OCI-LY3 (cell line): ENCODE data around the gene ST8SIA2.

Experiments
- H2AFZ ChIP-seq: fragments of 200-600, 300-600 bp; shearing (Covaris generic); 2 replicates; pipeline ENCODE4 v1.6.0; 2014; ENCODE audit warnings: antibody characterized with exemption, low read depth, low read length
- H3K27ac ChIP-seq: fragments of 200-600, 300-600 bp; sonication (generic); 2 replicates; pipeline ENCODE4 v1.5.1; 2014; ENCODE audit warnings: mild to moderate bottlenecking, low read length, moderate library complexity, mixed read lengths
- H3K27me3 ChIP-seq: fragments of 200-600, 300-600 bp; sonication (generic); 2 replicates; pipeline ENCODE4 v1.6.1; 2014; ENCODE audit warnings: low read depth, low read length, mixed read lengths
- H3K36me3 ChIP-seq: fragments of 200-600, 300-600 bp; sonication (generic); replicated peaks from 2 replicates; pipeline ENCODE3; 2014; ENCODE audit warnings: low read depth, low read length, mixed read lengths
- H3K4me1 ChIP-seq: fragments of 300-600, 200-600 bp; sonication (generic); 2 replicates; pipeline ENCODE4 v1.6.1; 2014; ENCODE audit warnings: low read length, mixed read lengths
- H3K4me2 ChIP-seq: fragments of 200-600, 300-600 bp; sonication (generic); 2 replicates; pipeline ENCODE4 v1.6.1; 2014; ENCODE audit warnings: low read length, mixed read lengths
- H3K4me3 ChIP-seq: fragments of 300-600, 200-600 bp; sonication (generic); 2 replicates; pipeline ENCODE4 v1.5.1; 2014; ENCODE audit warnings: antibody characterized with exemption, mild to moderate bottlenecking, low read length, moderate library complexity
- H3K79me2 ChIP-seq: fragments of 300-600, 200-600 bp; shearing (Covaris generic); 2 replicates; pipeline ENCODE4 v1.6.1; 2014; ENCODE audit warnings: mild to moderate bottlenecking, low read length, mixed read lengths
- H3K9ac ChIP-seq: fragments of 300-600, 200-600 bp; shearing (Covaris generic); 2 replicates; pipeline ENCODE4 v1.6.0; 2014; ENCODE audit warnings: mild to moderate bottlenecking, low read length, moderate library complexity
- H3K9me3 ChIP-seq: fragments of 200-600, 300-600 bp; shearing (Covaris generic); 2 replicates; pipeline ENCODE4 v1.6.1; 2014; ENCODE audit warnings: low read length, mixed read lengths; ENCODE audit not compliant: insufficient read depth
- H4K20me1 ChIP-seq: fragments of 200-600, 300-600 bp; sonication (generic); 2 replicates; pipeline ENCODE4 v1.6.1; 2016; ENCODE audit warnings: low read length, mixed read lengths; ENCODE audit not compliant: insufficient read depth
- CTCF ChIP-seq: fragments of 200-600, 300-600 bp; sonication (generic); IDR thresholded peaks from 2 replicates; pipeline ENCODE4 v1.5.1; 2014; ENCODE audit warnings: antibody characterized with exemption, low read length, low read depth
- EZH2phosphoT487 ChIP-seq: fragments of 200-600 bp; shearing (Covaris generic); IDR thresholded peaks from 2 replicates; pipeline ENCODE4 v1.6.1; 2018; ENCODE audit warnings: antibody characterized with exemption, mixed run types, low read depth

The ST8SIA2 gene

GRCh38 chr15:92402751-92403150 is 9.1 kb downstream of the ST8SIA2 start:
- Histone ChIP-seq H3K79me2 (no peaks in the 10 kb centered on the region), H3K4me1 (no peaks in the 10 kb centered on the region), H3K4me2 (no peak overlapping the region), H3K9me3 (no peaks in the 10 kb centered on the region), H4K20me1 (no peaks in the 10 kb centered on the region), H3K27ac (no peak overlapping the region), H2AFZ (no peak overlapping the region), H3K4me3 (no peak overlapping the region), H3K27me3 (peaks cover 25% of the 10 kb centered on the region; the same call in 1 of the 2 replicates), H3K9ac (no peak overlapping the region), H3K36me3 (no peaks in the 10 kb centered on the region)
- TF ChIP-seq CTCF (no peak), EZH2phosphoT487 (no peak)

GRCh38 chr15:92405942-92406341 is 12.3 kb downstream of the ST8SIA2 start:
- H3K4me3 ChIP-seq = no peak overlapping the region
- no peaks in the 10 kb centered on the region for H4K20me1 ChIP-seq
- H3K9me3 ChIP-seq = no peaks in the 10 kb centered on the region
- H3K4me2 ChIP-seq = no peak overlapping the region
- H2AFZ ChIP-seq = no peak overlapping the region
- no peaks in the 10 kb centered on the region for H3K36me3 ChIP-seq
- H3K27me3 ChIP-seq = peaks cover 19% of the 10 kb centered on the region
- H3K9ac ChIP-seq = no peak overlapping the region
- no peaks in the 10 kb centered on the region for H3K79me2 ChIP-seq
- TF ChIP-seq EZH2phosphoT487 = no peak
- no peak for TF ChIP-seq CTCF
- H3K27ac ChIP-seq = no peak overlapping the region
- no peaks in the 10 kb centered on the region for H3K4me1 ChIP-seq

DNA sequence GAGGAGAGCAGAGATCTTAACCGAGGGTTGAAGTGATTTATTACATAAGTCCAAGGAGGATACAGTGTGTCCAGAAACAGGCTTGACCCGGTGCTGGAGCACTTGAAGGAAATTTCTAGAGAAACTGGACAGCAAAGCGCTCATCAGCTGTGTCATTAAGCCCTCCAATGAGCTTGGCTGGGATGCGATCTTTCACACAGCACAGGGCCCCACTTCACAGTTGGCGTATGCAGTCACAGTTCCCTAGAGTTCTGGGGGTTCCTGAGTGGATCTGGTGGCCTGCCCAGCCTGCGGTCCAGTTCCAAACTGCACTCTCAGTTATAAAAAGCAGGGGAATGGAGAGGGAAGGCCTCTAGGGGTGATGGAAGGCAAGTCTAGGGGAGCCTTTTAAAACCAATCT is 13.6 kb downstream of the ST8SIA2 start:
- Histone ChIP-seq H3K4me3 (no peak overlapping the region), H3K79me2 (no peaks in the 10 kb centered on the region), H4K20me1 (no peaks in the 10 kb centered on the region)

DNA sequence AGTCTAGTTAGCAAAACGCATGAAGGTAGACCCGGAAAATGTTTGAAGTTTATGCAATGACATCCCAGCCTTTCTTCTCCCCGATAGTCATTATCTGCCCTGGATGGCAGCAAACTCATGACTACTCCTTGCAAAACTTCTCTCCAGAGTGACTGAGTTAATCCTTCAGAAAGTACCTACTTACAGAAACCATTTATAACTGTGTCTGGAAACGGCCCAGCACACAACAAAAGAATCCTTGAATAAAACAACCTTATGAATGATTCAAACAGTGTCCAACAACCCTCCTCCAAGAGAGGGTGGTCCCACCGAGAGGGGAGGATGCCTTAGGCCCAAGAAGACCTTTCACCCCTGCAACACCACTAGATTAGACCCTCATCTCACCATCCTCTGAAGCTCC is 14.2 kb downstream of the ST8SIA2 start:
- H3K79me2 ChIP-seq = no peaks in the 10 kb centered on the region
- no peak overlapping the region for H3K9ac ChIP-seq
- H3K27me3 ChIP-seq = peaks cover 25% of the 10 kb centered on the region
- H3K4me3 ChIP-seq = no peak overlapping the region
- TF ChIP-seq EZH2phosphoT487 = no peak
- no peak for TF ChIP-seq CTCF
- H4K20me1 ChIP-seq = no peaks in the 10 kb centered on the region
- H3K4me1 ChIP-seq = no peaks in the 10 kb centered on the region
- no peak overlapping the region for H3K27ac ChIP-seq
- H3K36me3 ChIP-seq = no peaks in the 10 kb centered on the region
- H2AFZ ChIP-seq = no peak overlapping the region
- H3K9me3 ChIP-seq = no peaks in the 10 kb centered on the region
- H3K4me2 ChIP-seq = no peak overlapping the region

More for the DNA sequence above, 13.6 kb downstream of the ST8SIA2 start:
- no peak overlapping the region for H3K27ac ChIP-seq
- no peak overlapping the region for H3K4me2 ChIP-seq
- TF ChIP-seq EZH2phosphoT487 (no peak), CTCF (no peak)
- no peak overlapping the region for H2AFZ ChIP-seq
- peaks cover 25% of the 10 kb centered on the region for H3K27me3 ChIP-seq
- H3K4me1 ChIP-seq = no peaks in the 10 kb centered on the region
- H3K9me3 ChIP-seq = no peaks in the 10 kb centered on the region
- no peaks in the 10 kb centered on the region for H3K36me3 ChIP-seq
- H3K9ac ChIP-seq = no peak overlapping the region
